Measurements from ENCODE around the gene RAC3. TPM values are rescaled to one million over a fixed set of nuclear protein-coding genes. Genes with fewer than 3 reads are reported as not detected.

The RAC3 gene
- total and polyA plus RNA-seq, 4 donors, result 0.63 to 6.3 (median 3.3) TPM

DNA sequence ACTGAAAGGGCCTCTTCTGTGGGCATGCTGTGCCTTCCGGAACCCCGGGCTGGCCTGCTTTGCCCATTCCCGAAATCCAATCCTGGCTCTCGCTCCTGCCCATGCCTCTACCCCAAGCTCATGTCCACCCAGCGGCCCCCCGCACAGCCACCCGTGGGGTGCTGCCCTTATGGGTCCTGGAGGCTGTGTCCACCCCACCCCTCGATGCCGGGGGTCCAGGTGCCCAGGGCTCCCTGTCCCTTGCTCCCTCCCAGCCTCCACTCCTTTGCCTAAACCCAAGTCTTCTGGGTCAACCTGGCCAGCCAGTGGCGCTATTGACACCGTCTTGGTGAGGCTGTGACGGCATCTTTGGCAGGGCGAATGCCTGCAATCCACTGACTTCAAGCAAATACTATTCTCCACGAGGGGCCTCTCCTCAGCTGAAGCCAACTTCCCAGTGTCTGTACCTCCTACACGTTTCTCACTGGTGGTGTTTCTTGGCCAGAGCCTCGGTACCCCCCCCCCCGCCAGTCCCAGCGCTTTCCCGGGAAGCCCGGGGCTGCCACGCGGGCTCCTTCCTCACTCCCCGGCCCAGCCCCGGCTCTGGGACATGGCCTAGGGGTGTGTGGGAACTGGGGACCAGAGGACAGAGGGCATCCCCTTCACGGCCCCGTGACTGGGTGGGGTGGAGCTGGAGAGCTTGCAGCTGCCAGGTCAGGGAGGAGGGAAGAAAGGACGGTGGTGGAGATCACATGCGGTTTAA, 46.3 kb downstream of the RAC3 start:
- Histone ChIP-seq H3K36me3 (ENCODE audit: control insufficient read depth in 4 of 4, insufficient read depth in 3 of 4, low read depth in 1 of 4, low read length in 3 of 4) (peaks cover 19 to 31% (median 30%) of the 10 kb centered on the region in 4 donors), H3K9ac (ENCODE audit: low read depth in 1 of 2, low read length in 2 of 2) (no peak overlapping the region), H3K9me3 (ENCODE audit: control insufficient read depth in 4 of 4, low read length in 3 of 4) (no peaks in the 10 kb centered on the region), H3K27me3 (ENCODE audit: control insufficient read depth in 4 of 4, insufficient read depth in 4 of 4, low read length in 3 of 4) (no peaks in the 10 kb centered on the region), H3K4me3 (ENCODE audit: low read depth in 1 of 3, low read length in 3 of 3) (no peak overlapping the region), H3K27ac (ENCODE audit: low read depth in 1 of 2, low read length in 2 of 2) (no peak overlapping the region), H3K4me1 (ENCODE audit: control insufficient read depth in 4 of 4, insufficient read depth in 4 of 4, low read length in 3 of 4) (peaks cover 0 to 7% (median 2%) of the 10 kb centered on the region in 4 donors)
- no peak for DNase-seq (ENCODE audit: low spot score)
- TF ChIP-seq YY1 (IDR thresholded peaks at IDR 0.05) (no peak), HNF4A (conservative IDR thresholded peaks at IDR 0.05) (no peak), HNF4G (IDR thresholded peaks at IDR 0.05) (no peak), RXRA (IDR thresholded peaks at IDR 0.05) (no peak), RAD21 (IDR thresholded peaks at IDR 0.05) (no peak), FOXA2 (IDR thresholded peaks at IDR 0.05) (no peak), FOXA1 (IDR thresholded peaks at IDR 0.05) (no peak)
- WGBS, result 59% methylated on average over 28 of the region's 28 CpGs

DNA sequence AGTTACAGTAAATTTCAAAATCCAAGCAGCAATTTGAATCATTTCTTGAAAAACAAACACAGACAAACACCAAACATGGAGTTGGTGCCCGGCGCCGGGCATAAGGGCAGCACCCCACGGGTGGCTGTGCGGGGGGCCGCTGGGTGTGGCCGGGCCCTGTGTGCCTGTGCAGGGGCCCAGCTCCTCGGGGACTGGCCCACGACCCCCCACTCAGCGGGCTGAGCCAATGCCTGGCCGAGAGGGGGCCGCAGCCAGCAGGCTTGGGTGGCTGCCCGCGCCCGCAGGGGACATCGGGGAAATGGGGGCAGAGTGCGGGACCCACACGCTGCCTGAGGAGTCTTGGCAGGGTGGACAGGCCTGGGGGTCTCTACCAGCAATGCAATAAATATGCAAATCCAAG, 47.0 kb downstream of the RAC3 start:
- TF ChIP-seq EGR1 (IDR thresholded peaks at IDR 0.05; ENCODE audit: low read depth in 2 of 2) (no peak), FOXA1 (IDR thresholded peaks at IDR 0.05) (no peak), FOXA2 (IDR thresholded peaks at IDR 0.05) (no peak), HNF4G (IDR thresholded peaks at IDR 0.05) (no peak), RXRA (IDR thresholded peaks at IDR 0.05) (no peak), YY1 (IDR thresholded peaks at IDR 0.05) (no peak), JUND (IDR thresholded peaks at IDR 0.05) (no peak), TAF1 (conservative IDR thresholded peaks at IDR 0.05) (no peak), GABPA (IDR thresholded peaks at IDR 0.05 in 1 of 2, conservative IDR thresholded peaks at IDR 0.05 in 1 of 2) (no peak), RAD21 (IDR thresholded peaks at IDR 0.05) (no peak)
- no peak overlapping the region for H3K4me3 ChIP-seq (ENCODE audit: low read depth in 1 of 3, low read length in 3 of 3)
- no peak overlapping the region for H3K9ac ChIP-seq (ENCODE audit: low read depth in 1 of 2, low read length in 2 of 2)
- H3K27ac ChIP-seq (ENCODE audit: low read depth in 1 of 2, low read length in 2 of 2), result no peak overlapping the region
- peaks cover 24 to 37% (median 37%) of the 10 kb centered on the region in 4 donors for H3K36me3 ChIP-seq (ENCODE audit: control insufficient read depth in 4 of 4, insufficient read depth in 3 of 4, low read depth in 1 of 4, low read length in 3 of 4)
- H3K9me3 ChIP-seq (ENCODE audit: control insufficient read depth in 4 of 4, low read length in 3 of 4), result no peaks in the 10 kb centered on the region
- peaks cover 0 to 7% (median 3%) of the 10 kb centered on the region in 4 donors for H3K4me1 ChIP-seq (ENCODE audit: control insufficient read depth in 4 of 4, insufficient read depth in 4 of 4, low read length in 3 of 4)
- 91% methylated on average over 18 of the region's 18 CpGs for WGBS
- no peak for DNase-seq (ENCODE audit: low spot score)
- H3K27me3 ChIP-seq (ENCODE audit: control insufficient read depth in 4 of 4, insufficient read depth in 4 of 4, low read length in 3 of 4), result no peaks in the 10 kb centered on the region

DNA sequence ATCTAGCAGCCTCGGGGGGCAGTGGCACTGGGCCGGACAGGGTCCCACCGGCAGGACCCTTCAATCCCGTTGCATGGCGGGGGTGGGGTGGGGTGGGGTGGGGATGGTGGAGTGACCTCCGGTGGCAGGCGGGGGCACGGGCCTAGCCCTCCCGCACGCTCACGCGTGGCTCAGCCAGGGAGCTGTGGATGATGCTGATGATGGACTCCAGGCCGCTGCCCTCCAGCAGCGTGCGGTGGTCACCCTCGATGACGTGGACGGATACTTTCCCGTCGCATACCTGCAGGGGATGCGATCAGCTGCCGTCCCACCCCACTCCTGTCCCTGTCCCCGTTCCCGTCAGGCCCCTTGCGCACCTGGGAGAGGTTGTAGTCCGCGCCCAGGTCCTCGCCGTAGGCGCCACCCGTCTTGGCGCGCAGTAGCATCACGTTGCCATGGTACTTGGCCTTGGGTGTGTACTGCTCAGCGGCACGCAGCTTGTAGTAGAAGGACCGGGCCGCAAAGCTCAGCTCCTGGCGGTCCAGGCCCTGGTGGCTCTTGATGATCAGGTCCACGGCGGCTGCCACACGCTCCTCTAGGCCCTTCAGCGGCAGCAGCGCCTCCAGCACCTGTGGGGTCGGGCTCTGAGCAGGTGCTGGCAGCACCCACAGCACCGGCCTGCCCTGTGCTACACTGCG, 47.7 kb downstream of the RAC3 start:
- DNase-seq (ENCODE audit: low spot score), result no peak
- Histone ChIP-seq H3K36me3 (ENCODE audit: control insufficient read depth in 4 of 4, insufficient read depth in 3 of 4, low read depth in 1 of 4, low read length in 3 of 4) (peaks cover 24 to 44% (median 40%) of the 10 kb centered on the region in 4 donors), H3K4me1 (ENCODE audit: control insufficient read depth in 4 of 4, insufficient read depth in 4 of 4, low read length in 3 of 4) (peaks cover 0 to 7% (median 3%) of the 10 kb centered on the region in 4 donors), H3K9me3 (ENCODE audit: control insufficient read depth in 4 of 4, low read length in 3 of 4) (no peaks in the 10 kb centered on the region), H3K9ac (ENCODE audit: low read depth in 1 of 2, low read length in 2 of 2) (no peak overlapping the region), H3K27me3 (ENCODE audit: control insufficient read depth in 4 of 4, insufficient read depth in 4 of 4, low read length in 3 of 4) (no peaks in the 10 kb centered on the region), H3K27ac (ENCODE audit: low read depth in 1 of 2, low read length in 2 of 2) (no peak overlapping the region), H3K4me3 (ENCODE audit: low read depth in 1 of 3, low read length in 3 of 3) (no peak overlapping the region)
- no peak for TF ChIP-seq EGR1 (IDR thresholded peaks at IDR 0.05; ENCODE audit: low read depth in 2 of 2)
- WGBS, result 92% methylated on average over 47 of the region's 47 CpGs

DNA sequence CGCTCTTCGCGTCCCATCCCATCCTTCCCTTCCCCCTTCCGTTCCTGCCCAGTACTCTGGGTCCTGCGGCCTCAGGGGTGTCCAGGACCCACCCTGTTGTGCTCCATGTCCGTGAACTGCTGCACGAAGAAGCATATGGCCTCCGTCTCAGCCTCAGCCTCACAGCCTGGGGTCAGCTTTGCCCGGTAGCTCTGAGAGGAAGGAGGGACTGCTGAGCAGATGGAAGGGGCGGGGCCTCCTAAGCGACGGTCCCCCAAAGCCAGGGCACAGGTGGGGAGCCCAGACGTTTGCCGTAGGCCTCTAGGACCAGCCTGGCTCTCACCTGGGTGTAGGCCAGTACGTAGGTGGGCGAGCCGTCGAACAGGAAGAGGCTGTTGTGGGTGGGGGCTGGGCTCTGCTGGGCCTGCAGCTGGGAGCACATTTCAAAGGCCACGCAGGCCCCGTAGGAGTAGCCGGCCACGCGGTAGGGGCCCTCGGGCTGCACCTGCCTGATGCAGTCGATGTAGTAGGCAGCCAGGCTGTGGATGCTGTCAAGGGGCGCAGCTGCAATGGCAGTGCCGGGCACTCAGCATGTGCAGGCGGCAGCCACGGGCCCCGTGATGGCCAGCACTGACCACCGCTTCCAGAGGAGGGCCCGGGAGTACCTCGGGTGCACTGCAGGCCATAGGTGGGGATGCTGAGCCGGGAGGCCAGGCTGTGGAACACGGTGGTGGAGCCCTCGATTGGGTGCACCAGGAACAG, 48.7 kb downstream of the RAC3 start:
- Histone ChIP-seq H3K4me3 (ENCODE audit: low read depth in 1 of 3, low read length in 3 of 3) (no peak overlapping the region), H3K27ac (ENCODE audit: low read depth in 1 of 2, low read length in 2 of 2) (no peak overlapping the region), H3K9me3 (ENCODE audit: control insufficient read depth in 4 of 4, low read length in 3 of 4) (no peaks in the 10 kb centered on the region), H3K9ac (ENCODE audit: low read depth in 1 of 2, low read length in 2 of 2) (no peak overlapping the region), H3K36me3 (ENCODE audit: control insufficient read depth in 4 of 4, insufficient read depth in 3 of 4, low read depth in 1 of 4, low read length in 3 of 4) (peaks cover 24 to 51% (median 47%) of the 10 kb centered on the region in 4 donors), H3K27me3 (ENCODE audit: control insufficient read depth in 4 of 4, insufficient read depth in 4 of 4, low read length in 3 of 4) (no peaks in the 10 kb centered on the region), H3K4me1 (ENCODE audit: control insufficient read depth in 4 of 4, insufficient read depth in 4 of 4, low read length in 3 of 4) (peaks cover 0 to 11% (median 3%) of the 10 kb centered on the region in 4 donors)
- WGBS, result 91% methylated on average over 36 of the region's 36 CpGs
- TF ChIP-seq HNF4A (conservative IDR thresholded peaks at IDR 0.05), result no peak
- TF ChIP-seq HNF4G (IDR thresholded peaks at IDR 0.05), result no peak
- no peak for TF ChIP-seq EGR1 (IDR thresholded peaks at IDR 0.05; ENCODE audit: low read depth in 2 of 2)
- TF ChIP-seq, protein P1, sequence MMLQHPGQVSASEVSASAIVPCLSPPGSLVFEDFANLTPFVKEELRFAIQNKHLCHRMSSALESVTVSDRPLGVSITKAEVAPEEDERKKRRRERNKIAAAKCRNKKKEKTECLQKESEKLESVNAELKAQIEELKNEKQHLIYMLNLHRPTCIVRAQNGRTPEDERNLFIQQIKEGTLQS (IDR thresholded peaks at IDR 0.05), result no peak
- TF ChIP-seq FOXA1 (IDR thresholded peaks at IDR 0.05), result no peak
- DNase-seq (ENCODE audit: low spot score), result no peak

Data from liver (tissue), 9 donors.